Measurements from ENCODE around the gene SMAD9.

GRCh38 chr13:36920616-36921185, 663 bp upstream of the SMAD9 start:
- TF ChIP-seq ZFX (CRISPR knock-in tag; IDR thresholded peaks at IDR 0.05; ENCODE audit: low read depth): no peak
- no peak for TF ChIP-seq POLR2A (IDR thresholded peaks at IDR 0.05; ENCODE audit: insufficient read depth in 1 of 2, low read depth in 2 of 2, low read length in 2 of 2)
- no peak for TF ChIP-seq ZNF816 (CRISPR knock-in tag; IDR thresholded peaks at IDR 0.05; ENCODE audit: borderline replicate concordance)
- TF ChIP-seq NFRKB (IDR thresholded peaks at IDR 0.05): no peak
- TF ChIP-seq CBX2 (IDR thresholded peaks at IDR 0.05; ENCODE audit: low read depth, low read length): no peak
- no peak for TF ChIP-seq CBX2 (CRISPR knock-in tag; IDR thresholded peaks at IDR 0.05; ENCODE audit: low read depth)

All from HepG2 (cell line).